ENCODE data around the gene ADAMTS16.

DNA sequence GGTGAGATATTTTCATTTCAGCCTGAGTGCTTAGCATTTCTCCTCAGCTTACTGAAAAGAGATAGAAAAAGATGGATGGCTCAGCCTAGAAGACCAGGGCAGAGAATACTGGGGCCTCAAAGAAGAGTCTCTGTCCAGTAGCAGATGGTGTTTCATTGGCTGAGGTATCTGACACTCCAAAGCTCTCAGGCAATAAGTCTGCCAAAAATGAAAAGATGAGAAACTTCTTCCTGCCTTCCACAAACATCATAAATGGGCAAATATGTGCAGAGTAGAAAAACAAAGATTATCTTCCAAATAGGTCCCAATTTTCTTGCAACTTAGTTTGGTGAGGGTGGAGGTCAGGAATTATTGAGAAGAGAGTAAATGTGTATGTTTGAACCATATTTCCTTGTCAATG is 195.0 kb downstream of the ADAMTS16 start:
- no peak for TF ChIP-seq POLR2A (IDR thresholded peaks at IDR 0.05; ENCODE audit: low read depth, low read length)
- no peak for TF ChIP-seq TAF1 (IDR thresholded peaks at IDR 0.05; ENCODE audit: low read depth, low read length)
- no peak for TF ChIP-seq SPI1 (IDR thresholded peaks at IDR 0.05; ENCODE audit: low read depth, low read length)
- TF ChIP-seq POLR2AphosphoS5 (IDR thresholded peaks at IDR 0.05; ENCODE audit: low read depth, low read length): no peak
